GM06990 (cell line): ENCODE data around the gene LRRC2.

Experiments used
- DNase-seq: peaks from one replicate; pipeline ENCODE4 v3.0.0-alpha.2; 2011; ENCODE audit not compliant: insufficient read length; ENCODE audit errors: extremely low read depth
- H3K27me3 ChIP-seq: replicated peaks from 2 replicates; pipeline ENCODE4 v1.6.0; 2011; ENCODE audit warnings: low read length; ENCODE audit not compliant: control insufficient read depth, insufficient read depth
- H3K36me3 ChIP-seq: 2 replicates; pipeline ENCODE4 v1.5.1; 2011; ENCODE audit warnings: low read length; ENCODE audit not compliant: control insufficient read depth, insufficient read depth
- H3K4me3 ChIP-seq: replicated peaks from 2 replicates; pipeline ENCODE4 v1.5.1; 2011; ENCODE audit warnings: low read depth, mild to moderate bottlenecking, control low read depth, low read length
- TF ChIP-seq, protein P1 (sequence below): IDR thresholded peaks from 2 replicates; pipeline ENCODE4 v1.5.1; 2011; ENCODE audit warnings: low read length, control low read depth, mild to moderate bottlenecking, inconsistent platforms; ENCODE audit not compliant: insufficient read depth, poor library complexity, severe bottlenecking

LRRC2 gene

DNA sequence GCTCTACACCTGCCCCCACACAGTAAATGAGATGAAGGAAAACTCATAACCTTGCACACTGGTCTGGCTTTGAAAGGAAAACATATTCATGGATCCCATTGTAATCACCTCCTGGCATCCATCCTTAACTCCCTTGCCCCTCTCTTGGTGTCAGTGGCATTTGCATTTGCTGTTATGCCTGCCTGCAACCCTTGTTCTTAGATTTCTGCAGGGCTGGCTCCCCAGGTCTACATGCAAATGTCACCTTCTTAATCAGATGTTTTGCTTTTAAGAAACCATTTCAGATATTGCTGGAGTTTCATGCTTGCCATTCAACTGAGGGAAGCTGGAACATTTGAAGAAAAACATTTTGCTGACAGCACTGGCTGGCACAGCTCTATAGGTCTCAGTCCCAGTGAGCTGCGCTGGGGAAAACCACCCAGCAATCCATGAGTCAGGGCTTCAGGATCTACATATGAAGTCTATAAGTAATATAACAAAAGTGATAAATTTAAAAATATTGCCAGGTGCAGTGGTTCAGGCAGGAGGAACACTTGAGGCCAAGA lies 19.1 kb downstream of the LRRC2 start:
- H3K4me3 ChIP-seq = no peak overlapping the region

DNA sequence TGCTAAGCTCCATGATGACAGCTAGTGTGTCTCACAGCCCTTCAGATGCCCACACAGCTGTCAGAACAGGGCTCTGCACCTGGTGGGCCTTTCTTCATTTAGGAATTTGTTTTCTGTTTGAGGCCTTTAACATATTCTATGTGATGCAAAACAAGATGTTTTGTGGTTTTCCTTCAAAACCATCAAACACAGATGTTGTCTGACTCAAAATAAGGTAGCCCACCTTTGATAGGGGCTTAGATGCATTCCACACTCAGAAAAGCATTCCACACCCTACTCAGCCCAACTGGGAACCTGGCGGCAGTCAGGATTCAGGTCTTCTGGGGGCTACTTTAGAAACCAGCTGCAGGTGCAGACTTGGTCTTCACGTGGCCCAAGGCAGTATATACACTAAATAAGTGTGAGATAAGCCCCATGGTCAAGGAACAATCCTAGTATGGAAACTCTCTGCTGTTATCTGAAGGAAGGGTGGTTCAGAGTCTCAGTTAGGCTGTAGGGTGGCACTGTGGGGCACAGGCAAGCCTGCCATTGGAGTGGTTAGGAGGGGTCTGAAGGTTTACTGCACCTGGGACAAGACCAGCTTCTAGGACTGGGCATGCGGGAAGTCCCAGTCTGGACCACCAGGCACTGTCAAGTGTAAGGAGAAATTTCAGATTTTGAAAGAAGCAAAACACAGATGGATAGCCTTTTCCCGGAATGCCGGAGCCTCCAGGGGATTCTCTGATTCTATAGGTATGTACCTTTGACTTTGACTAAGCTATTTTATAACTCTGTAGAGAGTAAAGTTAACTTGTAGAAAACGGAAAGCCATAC lies 20.1 kb downstream of the LRRC2 start:
- H3K4me3 ChIP-seq = no peak overlapping the region
- no peaks in the 10 kb centered on the region for H3K36me3 ChIP-seq
- H3K27me3 ChIP-seq = no peaks in the 10 kb centered on the region
- DNase-seq = no peak
- TF ChIP-seq, protein P1, sequence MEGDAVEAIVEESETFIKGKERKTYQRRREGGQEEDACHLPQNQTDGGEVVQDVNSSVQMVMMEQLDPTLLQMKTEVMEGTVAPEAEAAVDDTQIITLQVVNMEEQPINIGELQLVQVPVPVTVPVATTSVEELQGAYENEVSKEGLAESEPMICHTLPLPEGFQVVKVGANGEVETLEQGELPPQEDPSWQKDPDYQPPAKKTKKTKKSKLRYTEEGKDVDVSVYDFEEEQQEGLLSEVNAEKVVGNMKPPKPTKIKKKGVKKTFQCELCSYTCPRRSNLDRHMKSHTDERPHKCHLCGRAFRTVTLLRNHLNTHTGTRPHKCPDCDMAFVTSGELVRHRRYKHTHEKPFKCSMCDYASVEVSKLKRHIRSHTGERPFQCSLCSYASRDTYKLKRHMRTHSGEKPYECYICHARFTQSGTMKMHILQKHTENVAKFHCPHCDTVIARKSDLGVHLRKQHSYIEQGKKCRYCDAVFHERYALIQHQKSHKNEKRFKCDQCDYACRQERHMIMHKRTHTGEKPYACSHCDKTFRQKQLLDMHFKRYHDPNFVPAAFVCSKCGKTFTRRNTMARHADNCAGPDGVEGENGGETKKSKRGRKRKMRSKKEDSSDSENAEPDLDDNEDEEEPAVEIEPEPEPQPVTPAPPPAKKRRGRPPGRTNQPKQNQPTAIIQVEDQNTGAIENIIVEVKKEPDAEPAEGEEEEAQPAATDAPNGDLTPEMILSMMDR = no peak

More for the DNA sequence above, 19.1 kb downstream of the LRRC2 start:
- no peak for DNase-seq
- no peaks in the 10 kb centered on the region for H3K27me3 ChIP-seq
- TF ChIP-seq, protein P1 = no peak
- H3K36me3 ChIP-seq = no peaks in the 10 kb centered on the region

DNA sequence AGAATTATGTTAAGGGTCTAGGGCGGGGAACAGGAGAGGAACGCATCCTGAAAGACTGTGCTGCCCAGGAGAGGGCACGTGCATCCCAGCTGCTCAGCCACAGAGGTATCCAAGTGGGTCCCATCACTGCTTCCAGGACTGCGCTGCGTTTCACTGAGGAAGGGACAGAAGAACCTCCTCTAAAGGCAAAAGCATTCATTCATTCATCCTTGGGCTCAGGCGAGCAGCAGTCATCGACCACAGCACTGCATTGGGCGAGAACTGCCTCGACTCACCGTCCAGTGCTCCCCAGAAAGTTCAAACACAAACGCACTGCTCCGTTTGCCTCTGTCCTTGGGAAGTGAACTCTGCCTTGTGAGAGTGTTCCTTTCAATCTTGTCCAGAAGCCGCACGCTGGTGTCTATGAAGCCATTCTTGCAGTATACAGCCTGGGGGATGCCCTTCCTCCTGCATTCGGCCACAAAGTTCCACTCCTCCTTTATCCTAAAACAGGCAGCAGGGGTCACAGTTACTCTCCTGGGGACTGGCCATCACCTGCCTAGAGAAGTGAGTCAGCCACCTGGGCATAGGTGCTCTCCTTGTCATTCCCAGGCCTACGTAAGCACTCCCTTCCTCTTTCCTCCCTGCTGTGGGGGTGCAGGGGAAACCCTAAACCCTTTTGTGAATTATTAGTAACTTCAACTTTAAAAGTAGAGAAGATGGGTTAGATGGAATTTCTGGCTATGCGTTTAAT lies 21.2 kb downstream of the LRRC2 start:
- Histone ChIP-seq H3K27me3 (no peaks in the 10 kb centered on the region), H3K36me3 (no peaks in the 10 kb centered on the region), H3K4me3 (no peak overlapping the region)
- TF ChIP-seq, protein P1 = no peak
- DNase-seq = no peak

DNA sequence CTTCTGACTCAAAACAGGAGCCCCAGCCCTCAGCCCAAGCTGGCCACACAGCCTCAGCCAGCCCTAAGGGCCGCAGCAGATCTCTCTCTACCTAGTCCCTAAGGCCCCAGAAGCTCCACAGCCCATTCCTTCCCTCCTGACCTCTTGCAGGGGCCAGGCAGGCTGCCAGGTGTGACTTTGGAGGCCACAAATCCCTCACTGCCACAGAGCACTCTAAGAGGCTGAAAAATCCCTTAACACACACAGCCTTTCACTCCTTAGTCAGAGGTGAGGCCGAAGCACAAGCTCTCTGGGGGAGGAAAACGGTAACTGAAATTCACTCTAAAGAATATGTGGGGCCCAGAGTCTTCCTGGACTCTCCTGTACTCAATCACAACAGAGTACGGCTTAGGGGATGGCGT lies 23.3 kb downstream of the LRRC2 start:
- Histone ChIP-seq H3K27me3 (no peaks in the 10 kb centered on the region), H3K36me3 (no peaks in the 10 kb centered on the region), H3K4me3 (no peak overlapping the region)
- TF ChIP-seq, protein P1 = no peak
- no peak for DNase-seq

DNA sequence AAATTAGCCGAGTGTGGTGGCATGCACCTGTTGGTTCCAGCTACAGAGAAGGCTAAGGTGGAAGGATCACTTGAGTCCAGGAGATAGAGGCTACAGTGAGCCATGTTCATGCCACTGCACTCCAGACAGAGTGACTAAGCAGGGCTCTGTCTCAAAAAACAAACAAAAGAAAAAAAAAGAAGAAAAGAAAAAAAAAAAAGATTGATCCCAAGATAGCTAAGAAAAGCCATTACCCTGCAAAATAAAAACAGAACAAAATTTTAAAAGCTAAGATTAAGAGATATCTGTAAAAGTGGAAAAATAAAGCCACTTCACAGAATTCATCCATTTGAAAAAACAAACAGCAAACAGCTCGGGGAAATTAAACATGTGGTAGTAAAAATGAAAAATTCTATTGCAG lies 23.8 kb downstream of the LRRC2 start:
- Histone ChIP-seq H3K4me3 (no peak overlapping the region), H3K36me3 (no peaks in the 10 kb centered on the region), H3K27me3 (no peaks in the 10 kb centered on the region)
- DNase-seq = no peak
- TF ChIP-seq, protein P1 = no peak
